ENCODE measurements around the gene C21orf91.

Gene C21orf91

GRCh38 chr21:17797967-17798366 lies 21.2 kb downstream of the C21orf91 start:
- no peak for DNase-seq

- DNase-seq, result no peak
Observed at GRCh38 chr21:17796503-17796902, 22.7 kb downstream of the C21orf91 start.

- no peak for DNase-seq
Observed at GRCh38 chr21:17796037-17796403, 23.1 kb downstream of the C21orf91 start.

- no peak for DNase-seq
Observed at GRCh38 chr21:17795146-17796036, 23.8 kb downstream of the C21orf91 start.

- DNase-seq, result no peak
Observed at GRCh38 chr21:17794518-17795145, 24.5 kb downstream of the C21orf91 start.

GRCh38 chr21:17793246-17794123 lies 25.7 kb downstream of the C21orf91 start:
- no peak for DNase-seq

GRCh38 chr21:17789656-17790055 lies 29.5 kb downstream of the C21orf91 start:
- no peak for DNase-seq

- no peak for DNase-seq
Observed at GRCh38 chr21:17789069-17789468, 30.1 kb downstream of the C21orf91 start.

GRCh38 chr21:17786851-17787181 lies 32.3 kb downstream of the C21orf91 start:
- DNase-seq, result no peak

- DNase-seq, result no peak
Observed at GRCh38 chr21:17786071-17786850, 32.9 kb downstream of the C21orf91 start.

- no peak for DNase-seq
Observed at GRCh38 chr21:17785403-17785788, 33.8 kb downstream of the C21orf91 start.

GRCh38 chr21:17784604-17785402 lies 34.4 kb downstream of the C21orf91 start:
- no peak for DNase-seq

GRCh38 chr21:17784180-17784598 lies 35.0 kb downstream of the C21orf91 start:
- DNase-seq, result no peak

- no peak for DNase-seq
Observed at GRCh38 chr21:17783481-17784179, 35.5 kb downstream of the C21orf91 start.

GRCh38 chr21:17783003-17783402 lies 36.2 kb downstream of the C21orf91 start:
- no peak for DNase-seq

GRCh38 chr21:17782051-17782450 lies 37.1 kb downstream of the C21orf91 start:
- DNase-seq, result no peak

- DNase-seq, result no peak
Observed at GRCh38 chr21:17781524-17781923, 37.6 kb downstream of the C21orf91 start.

GRCh38 chr21:17780539-17780938 lies 38.6 kb downstream of the C21orf91 start:
- DNase-seq, result peak; percentile 41

- no peak for DNase-seq
Observed at GRCh38 chr21:17779980-17780379, 39.2 kb downstream of the C21orf91 start.

- no peak for DNase-seq
Observed at GRCh38 chr21:17779496-17779895, 39.7 kb downstream of the C21orf91 start.

All from activated effector memory CD4-positive, alpha-beta T cell treated with Interleukin-2 at 50 U/mL for 16 hours (primary cell).